RWPE1 (cell line): ENCODE data around the gene RAMAC.

ENCODE experiments used
- CTCF ChIA-PET: fragments of 350-600 bp; sonication (Branson Sonifier 250); formaldehyde crosslinking; extraction: SDS; loops from one replicate; lab custom pipeline; 2021; lab: Yijun Ruan, JAX
- POLR2A ChIA-PET: fragments of 400-600 bp; formaldehyde crosslinking; extraction: SDS; loops from one replicate; lab custom pipeline; 2020; ENCODE audit warnings: antibody characterized with exemption; ENCODE audit not compliant: low non-redundant PET; lab: Yijun Ruan, JAX
- DNase-seq: peaks from one replicate; pipeline ENCODE4 v3.0.0; 2012; ENCODE audit warnings: low spot score
- H3K27ac ChIP-seq: fragments of 450-650 bp; 2 replicates; pipeline ENCODE4 v1.5.1; 2017
- CTCF ChIP-seq: fragments of 450-650 bp; conservative IDR thresholded peaks from 2 replicates; pipeline ENCODE4 v1.5.1; 2017; ENCODE audit warnings: low read depth, mild to moderate bottlenecking

RAMAC gene

GRCh38 chr15:82980981-82981380 lies 5.0 kb upstream of the RAMAC start:
- POLR2A ChIA-PET, result no interaction called here
- H3K27ac ChIP-seq, result no peak overlapping the region
- CTCF ChIA-PET, result no interaction called here
- no peak for TF ChIP-seq CTCF
- DNase-seq, result no peak

GRCh38 chr15:82986442-82986780 lies 401 bp downstream of the RAMAC start:
- no peak for TF ChIP-seq CTCF
- DNase-seq, result no peak
- H3K27ac ChIP-seq, result peak overlapping the region; percentile 79
- ChIA-PET CTCF (interaction anchor here (1.0 to 2.5 kb wide), 2 partner anchors 43 to 137 kb away, joined by 3 to 9 read pairs; no protein-coding TSS in a partner anchor), POLR2A (interaction anchor here (0.9 to 1.0 kb wide), 2 partner anchors 28 to 141 kb away, joined by 3 read pairs; no protein-coding TSS in a partner anchor)

- no peak for DNase-seq
- no peak for TF ChIP-seq CTCF
- H3K27ac ChIP-seq, result no peak overlapping the region
- POLR2A ChIA-PET, result no interaction called here
- CTCF ChIA-PET, result no interaction called here
These were observed 6.5 kb downstream of the RAMAC start for GRCh38 chr15:82992436-82992998.

GRCh38 chr15:82993144-82993543 lies 7.1 kb downstream of the RAMAC start:
- DNase-seq, result no peak
- ChIA-PET POLR2A (no interaction called here), CTCF (interaction anchor here (0.6 kb wide), 1 partner anchor 143 kb away, joined by 3 read pairs; no protein-coding TSS in a partner anchor)
- no peak for TF ChIP-seq CTCF
- no peak overlapping the region for H3K27ac ChIP-seq

- H3K27ac ChIP-seq, result no peak overlapping the region
- CTCF ChIA-PET, result interaction anchor here (1.2 kb wide), 1 partner anchor 146 kb away, joined by 3 read pairs; no protein-coding TSS in a partner anchor
- no peak for TF ChIP-seq CTCF
- POLR2A ChIA-PET, result no interaction called here
- no peak for DNase-seq
These were observed 9.1 kb downstream of the RAMAC start for GRCh38 chr15:82995076-82995475.

- POLR2A ChIA-PET, result interaction anchor here (0.5 kb wide), 1 partner anchor 59 kb away, joined by 3 read pairs; no protein-coding TSS in a partner anchor
- no peak for DNase-seq
- H3K27ac ChIP-seq, result no peak overlapping the region
- no peak for TF ChIP-seq CTCF
- CTCF ChIA-PET, result interaction anchor here (0.5 to 1.2 kb wide), 2 partner anchors 49 to 147 kb away, joined by 3 read pairs; no protein-coding TSS in a partner anchor
These were observed 9.9 kb downstream of the RAMAC start for GRCh38 chr15:82995938-82996337.
